HepG2 (cell line): ENCODE results near the gene CAPN2. TPM values are rescaled to one million over a fixed set of nuclear protein-coding genes. Genes with fewer than 3 reads are reported as not detected.

Source experiments
- ATAC-seq: fragments of 200-7000 bp; cut with Tn5 transposase; 3 replicates; pipeline ENCODE4 v1.9.1; 2020; ENCODE audit warnings: mild to moderate bottlenecking, moderate library complexity
- BruUV-seq: library from RNA; stranded (reverse); fragments of 400-500 nt; replicated peaks from 2 replicates; lab custom pipeline; 2021; lab: Mats Ljungman, UMichigan
- CTCF ChIA-PET: fragments of 300-600 bp; formaldehyde crosslinking; extraction: SDS; loops from one replicate; lab custom pipeline; 2021; ENCODE audit warnings: low total read pairs, inconsistent platforms, low intra/inter-chr PET ratio; lab: Yijun Ruan, JAX
- POLR2A ChIA-PET: fragments of 350-600 bp; sonication (Branson Sonifier 250); formaldehyde crosslinking; loops from one replicate; lab custom pipeline; 2020; ENCODE audit warnings: antibody characterized with exemption, inconsistent platforms; lab: Yijun Ruan, JAX
- DNase-seq: peaks from one replicate; pipeline ENCODE4 v3.0.0-alpha.2; 2015; ENCODE audit warnings: low spot score
- FAIRE-seq: peaks from 3 replicates; lab custom pipeline; 2011; peaks lifted over from hg19 to GRCh38; lab: Jason Lieb, UNC
- H2AFZ ChIP-seq: one replicate; pipeline ENCODE4 v1.6.1; 2011; ENCODE audit warnings: low read length, inconsistent platforms
- H3K27ac ChIP-seq: fragments of 300-600 bp; 3 replicates; pipeline ENCODE4 v1.8.0; 2011; ENCODE audit warnings: mixed run types, mild to moderate bottlenecking, mixed read lengths, low read length, inconsistent platforms; ENCODE audit not compliant: insufficient read depth; ENCODE audit errors: extremely low read length
- H3K27me3 ChIP-seq, 2 experiments: fragments of 200-600 bp in 1 of 2; 2 replicates in 1 of 2; 3 replicates in 1 of 2; pipeline versions ENCODE4 v1.6.0 to v1.8.0; 2011; ENCODE audit warnings: low read length in 2 of 2, mild to moderate bottlenecking in 2 of 2, moderate library complexity in 2 of 2, inconsistent platforms in 1 of 2; ENCODE audit not compliant: insufficient read depth in 2 of 2, control insufficient read depth in 1 of 2
- H3K36me3 ChIP-seq, 2 experiments: fragments of 200-600 bp in 1 of 2; replicated peaks in 1 of 2; 2 replicates in 1 of 2; 3 replicates in 1 of 2; pipeline versions ENCODE4 v1.5.1 to v1.8.0; 2011; ENCODE audit warnings: low read length in 2 of 2, inconsistent platforms in 1 of 2; ENCODE audit not compliant: insufficient read depth in 2 of 2, control insufficient read depth in 1 of 2
- H3K4me1 ChIP-seq: 2 replicates; pipeline ENCODE4 v1.5.1; 2012; ENCODE audit warnings: low read length, inconsistent platforms; ENCODE audit not compliant: insufficient read depth
- H3K4me2 ChIP-seq: 2 replicates; pipeline ENCODE4 v1.6.0; 2011; ENCODE audit warnings: low read depth, low read length, inconsistent platforms
- H3K4me3 ChIP-seq, 3 experiments: fragments of 200-600 bp in 1 of 3; sonication (generic), shearing (Covaris generic) in 1 of 3; replicated peaks in 1 of 3; 2 replicates each; pipeline ENCODE4 v1.5.1; 2011 to 2016; ENCODE audit warnings: low read length in 3 of 3, inconsistent platforms in 2 of 3, low read depth in 2 of 3, mild to moderate bottlenecking in 2 of 3, control low read depth in 1 of 3, mixed read lengths in 1 of 3; ENCODE audit not compliant: insufficient read depth in 1 of 3
- H3K79me2 ChIP-seq: one replicate; pipeline ENCODE4 v1.6.1; 2011; ENCODE audit warnings: low read length, inconsistent platforms; ENCODE audit not compliant: insufficient read depth
- H3K9ac ChIP-seq: 2 replicates; pipeline ENCODE4 v1.6.0; 2011; ENCODE audit warnings: mild to moderate bottlenecking, low read depth, low read length, inconsistent platforms; ENCODE audit not compliant: insufficient read depth
- H3K9me3 ChIP-seq: 2 replicates; pipeline ENCODE4 v1.5.1; 2012; ENCODE audit warnings: mild to moderate bottlenecking, low read length
- H4K20me1 ChIP-seq: 2 replicates; pipeline ENCODE4 v1.6.0; 2011; ENCODE audit warnings: inconsistent platforms, mild to moderate bottlenecking, low read length, moderate library complexity; ENCODE audit not compliant: insufficient read depth
- ARID5B ChIP-seq: IDR thresholded peaks from 2 replicates; pipeline ENCODE4 v1.4.0; 2020; ENCODE audit warnings: mild to moderate bottlenecking, missing genetic modification reagents
- ELF3 ChIP-seq: IDR thresholded peaks from 2 replicates; pipeline ENCODE4 v1.6.1; 2016; ENCODE audit warnings: missing genetic modification reagents, missing compliant biosample characterization
- EP300 ChIP-seq, 3 experiments: sonication (generic) in 1 of 3; formaldehyde crosslinking in 1 of 3; IDR thresholded peaks; 2 replicates each; pipeline versions ENCODE4 v1.5.1 to v1.6.1; 2011 to 2020; ENCODE audit warnings: low read depth in 2 of 3, low read length in 2 of 3, borderline replicate concordance in 1 of 3, improper control_type of control experiment in 1 of 3, mild to moderate bottlenecking in 1 of 3, missing genetic modification reagents in 1 of 3, moderate library complexity in 1 of 3
- FOXP1 ChIP-seq, 2 experiments: fragments of 450-650 bp in 1 of 2; IDR thresholded peaks; 2 replicates each; pipeline ENCODE4 v1.6.1; 2017 to 2018; ENCODE audit warnings: antibody characterized with exemption in 1 of 2
- FOXP4 ChIP-seq: sonication (generic); formaldehyde crosslinking; IDR thresholded peaks from 2 replicates; pipeline ENCODE4 v1.4.0; 2020; ENCODE audit warnings: missing genetic modification reagents
- KDM2A ChIP-seq: sonication (generic); formaldehyde crosslinking; IDR thresholded peaks from 2 replicates; pipeline ENCODE4 v1.4.0; 2020; ENCODE audit warnings: low read depth, missing genetic modification reagents, borderline replicate concordance
- KMT2A ChIP-seq: sonication (generic); formaldehyde crosslinking; IDR thresholded peaks from 2 replicates; pipeline ENCODE4 v1.4.0; 2020; ENCODE audit warnings: missing genetic modification reagents
- SIX4 ChIP-seq: sonication (generic); formaldehyde crosslinking; IDR thresholded peaks from 2 replicates; pipeline ENCODE4 v1.4.0; 2020; ENCODE audit warnings: missing genetic modification reagents
- WGBS: methylation state at CpG from one replicate; pipeline ENCODE4 v1.1.6; 2017; ENCODE audit warnings: low lambda C conversion rate; 5-methylcytosine and 5-hydroxymethylcytosine counted together
- in situ Hi-C: cut with HindIII; loops from 2 replicates; pipeline ENCODE4 v1.10.0; 2017; ENCODE audit warnings: low pct_unique_long_range_greater_than_20kb; ENCODE audit not compliant: extremely low pct_ligation_motif_present
- intact Hi-C: fragments of 100-400 bp; cut with micrococcal nuclease; formaldehyde crosslinking; loops from one replicate; pipeline ENCODE4 v1.10.0; 2022; ENCODE audit not compliant: unreplicated experiment
- polyA plus RNA-seq, 8 experiments: library from polyadenylated mRNA; depleted of rRNA in 3 of 8; stranded (reverse) in 7 of 8; unstranded in 1 of 8; fragments of >200 nt; fragmentation: Illumina TruSeq in 4 of 8; extraction: Trizol in 4 of 8; gene quantifications; 2 replicates each; pipeline versions ENCODE4 v1.2.1 to v1.2.3, GENCODE V29; 2011 to 2016; ENCODE audit warnings: low read depth in 4 of 8, missing spikeins in 1 of 8, mixed read lengths in 1 of 8; ENCODE audit not compliant: insufficient read depth in 1 of 8
- total RNA-seq, 5 experiments: library from RNA; depleted of rRNA; stranded (reverse); fragments of >200 nt; fragmentation: Illumina TruSeq; extraction: Trizol; gene quantifications; 2 replicates each; pipeline ENCODE4 v1.2.3, GENCODE V29; 2016; ENCODE audit warnings: low read depth in 1 of 5
- TF ChIP-seq, protein P1 (sequence below): IDR thresholded peaks from 2 replicates; pipeline ENCODE4 v1.6.1; 2012; ENCODE audit warnings: inconsistent platforms

Gene CAPN2
- total and polyA plus RNA-seq, 2 of the 13 experiments (the other 11 are each of a cell fraction or from before 2014, with no cell fraction given): 6.2 to 7.4 TPM

- TF ChIP-seq KDM2A (CRISPR knock-in tag): peak; percentile 60; the same call in 1 of the 2 replicates
Observed at GRCh38 chr1:223748773-223749733, 36.7 kb downstream of the CAPN2 start (continued).

GRCh38 chr1:223750730-223751570, 38.6 kb downstream of the CAPN2 start:
- H3K9me3 ChIP-seq: no peaks in the 10 kb centered on the region
- CTCF ChIA-PET: interaction anchor here (1.7 to 3.6 kb wide), 2 partner anchors 39 to 52 kb away, joined by 12 to 49 read pairs; partner anchors contain the start of gene CAPN2
- peaks cover 17% of the 10 kb centered on the region for H3K4me1 ChIP-seq
- H2AFZ ChIP-seq: no peak overlapping the region
- no peak overlapping the region for H3K27ac ChIP-seq
- DNase-seq (peak; percentile 38), FAIRE-seq (no peak), ATAC-seq (peak; percentile 81)
- H3K4me3 ChIP-seq: no peak overlapping the region
- BruUV-seq: no TSS peak
- 0 out of 5 replicates have a peak, but pooled peaks cover 0 to 2% of the 10 kb centered on the region in 2 experiments for H3K27me3 ChIP-seq
- peak overlapping the region; percentile 33 for H3K4me2 ChIP-seq
- POLR2A ChIA-PET: interaction anchor here (0.6 to 1.5 kb wide), 3 partner anchors 9 to 43 kb away, joined by 3 to 6 read pairs (median 3); no protein-coding TSS in a partner anchor
- in situ Hi-C loops: loop anchor here (5.0 kb wide), 1 partner anchor 54 kb away; no protein-coding TSS in a partner anchor
- no peaks in the 10 kb centered on the region for H4K20me1 ChIP-seq
- H3K79me2 ChIP-seq: no peaks in the 10 kb centered on the region
- WGBS: 80% methylated on average over 12 of the region's 13 CpGs
- H3K9ac ChIP-seq: peak overlapping the region; percentile 6
- H3K36me3 ChIP-seq: no peaks in the 10 kb centered on the region; a peak in 1 of 5 replicates
- intact Hi-C loops: no loop called here
- TF ChIP-seq KMT2A: no peak
- peak; percentile 31; the same call in 1 of the 2 replicates for TF ChIP-seq ARID5B
- TF ChIP-seq FOXP1 (IDR thresholded peaks at IDR 0.05): peak; percentile 86
- TF ChIP-seq FOXP1 (CRISPR knock-in tag; IDR thresholded peaks at IDR 0.05): peak; percentile 92
- TF ChIP-seq, protein P1, sequence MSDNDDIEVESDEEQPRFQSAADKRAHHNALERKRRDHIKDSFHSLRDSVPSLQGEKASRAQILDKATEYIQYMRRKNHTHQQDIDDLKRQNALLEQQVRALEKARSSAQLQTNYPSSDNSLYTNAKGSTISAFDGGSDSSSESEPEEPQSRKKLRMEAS: 0 out of 2 replicates have a peak, but pooled peaks have one; percentile 14
- no peak for TF ChIP-seq SIX4
- peak; percentile 63 for TF ChIP-seq FOXP4 (CRISPR knock-in tag)
- 0 out of 2 replicates have a peak, but pooled peaks have one; percentile 11 for TF ChIP-seq ELF3 (CRISPR knock-in tag)
- TF ChIP-seq EP300 (IDR thresholded peaks at IDR 0.05; ENCODE audit: low read depth in 2 of 2, low read length in 2 of 2): 0 out of 4 replicates have a peak, but pooled peaks of 1 of the 2 experiments have one; percentile 8
- TF ChIP-seq EP300 (CRISPR knock-in tag; IDR thresholded peaks at IDR 0.05; ENCODE audit: borderline replicate concordance): no peak
